NCI-H2196 treated with DMSO at 0.1 percent for 48 hours (cell line): Measurements from ENCODE around the gene NECAB3.

Experiments
- DNase-seq: peaks from one replicate; lab custom pipeline; 2025; ENCODE audit not compliant: unreplicated experiment; lab: John Stamatoyannopoulos, UW

NECAB3 gene

GRCh38 chr20:33624399-33624798 is 49.8 kb downstream of the NECAB3 start:
- no peak for DNase-seq

GRCh38 chr20:33622705-33623365 is 51.4 kb downstream of the NECAB3 start:
- no peak for DNase-seq

- DNase-seq: no peak
These were observed 52.4 kb downstream of the NECAB3 start for GRCh38 chr20:33621717-33622400.

GRCh38 chr20:33612001-33612400 is 62.2 kb downstream of the NECAB3 start:
- DNase-seq: no peak

- DNase-seq: no peak
These were observed 63.1 kb downstream of the NECAB3 start for GRCh38 chr20:33611106-33611505.

GRCh38 chr20:33609504-33609903 is 64.7 kb downstream of the NECAB3 start:
- DNase-seq: no peak
